WTC11 (cell line): ENCODE measurements around the gene DGUOK. TPM values are rescaled to one million over a fixed set of nuclear protein-coding genes. Genes with fewer than 3 reads are reported as not detected.
A peak's percentile ranks its signal among the peaks of the same experiment; 100 is the strongest.

ENCODE experiments used
- ATAC-seq: fragments of 200-7000 bp; cut with Tn5 transposase; 2 replicates; pipeline ENCODE4 v1.10.0; 2021; ENCODE audit warnings: mild to moderate bottlenecking, moderate library complexity
- CTCF ChIA-PET: fragments of 300-600 bp; sonication (Branson Sonifier 250); formaldehyde crosslinking; loops from one replicate; lab custom pipeline; 2021; ENCODE audit warnings: antibody characterized with exemption; lab: Charles Lee
- POLR2A ChIA-PET: fragments of 350-600 bp; sonication (Branson Sonifier 250); formaldehyde crosslinking; loops from one replicate; lab custom pipeline; 2021; ENCODE audit warnings: antibody characterized with exemption; lab: Charles Lee
- DNase-seq: peaks from one replicate; pipeline ENCODE4 v3.0.0; 2021; ENCODE audit warnings: low spot score
- H3K27ac Mint-ChIP-seq: 2 replicates; pipeline ENCODE4 v1.8.0; 2021; ENCODE audit warnings: mixed read lengths
- H3K27me3 Mint-ChIP-seq: 2 replicates; pipeline ENCODE4 v1.8.0; 2021; ENCODE audit warnings: low read depth, mild to moderate bottlenecking, moderate library complexity, mixed read lengths
- H3K36me3 Mint-ChIP-seq: 2 replicates; pipeline ENCODE4 v1.8.0; 2021; ENCODE audit warnings: mixed read lengths
- H3K4me1 Mint-ChIP-seq: 2 replicates; pipeline ENCODE4 v1.8.0; 2022; ENCODE audit warnings: mixed read lengths
- H3K4me3 Mint-ChIP-seq: 2 replicates; pipeline ENCODE4 v1.8.0; 2021; ENCODE audit warnings: mild to moderate bottlenecking, moderate library complexity, mixed read lengths
- H3K9me3 Mint-ChIP-seq: 2 replicates; pipeline ENCODE4 v1.8.0; 2021; ENCODE audit warnings: mixed read lengths
- ARID4B ChIP-seq: sonication (generic); formaldehyde crosslinking; IDR thresholded peaks from 2 replicates; pipeline ENCODE4 v1.8.0; 2023; ENCODE audit warnings: missing genetic modification reagents, mild to moderate bottlenecking, borderline replicate concordance
- CREM ChIP-seq: sonication (generic); formaldehyde crosslinking; IDR thresholded peaks from 2 replicates; pipeline ENCODE4 v1.8.1; 2022; ENCODE audit warnings: mild to moderate bottlenecking, missing genetic modification reagents, moderate library complexity
- E2F1 ChIP-seq: sonication (generic); formaldehyde crosslinking; IDR thresholded peaks from 2 replicates; pipeline ENCODE4 v1.8.0; 2022; ENCODE audit warnings: mild to moderate bottlenecking, missing genetic modification reagents
- FOXJ3 ChIP-seq: sonication (generic); formaldehyde crosslinking; IDR thresholded peaks from 2 replicates; pipeline ENCODE4 v1.9.0; 2021; ENCODE audit warnings: missing genetic modification reagents, mild to moderate bottlenecking, borderline replicate concordance
- FOXP1 ChIP-seq: sonication (generic); formaldehyde crosslinking; IDR thresholded peaks from 2 replicates; pipeline ENCODE4 v1.8.0; 2022; ENCODE audit warnings: missing genetic modification reagents, mild to moderate bottlenecking, moderate library complexity, borderline replicate concordance
- JAZF1 ChIP-seq: fragments of 250-450 bp; sonication (Bioruptor Pico); IDR thresholded peaks from 2 replicates; pipeline ENCODE4 v1.9.0; 2021; ENCODE audit warnings: moderate library complexity, mild to moderate bottlenecking, inconsistent platforms
- JUN ChIP-seq: sonication (generic); formaldehyde crosslinking; IDR thresholded peaks from 2 replicates; pipeline ENCODE4 v1.8.0; 2023; ENCODE audit warnings: mild to moderate bottlenecking, missing genetic modification reagents
- MLX ChIP-seq: sonication (generic); formaldehyde crosslinking; IDR thresholded peaks from 2 replicates; pipeline ENCODE4 v1.8.1; 2023; ENCODE audit warnings: mild to moderate bottlenecking, missing genetic modification reagents, moderate library complexity
- NFATC4 ChIP-seq: fragments of 250-450 bp; sonication (Bioruptor Pico); IDR thresholded peaks from 2 replicates; pipeline ENCODE4 v1.9.0; 2021; ENCODE audit warnings: mild to moderate bottlenecking
- NFE2L1 ChIP-seq: sonication (generic); formaldehyde crosslinking; IDR thresholded peaks from 2 replicates; pipeline ENCODE4 v1.8.1; 2023; ENCODE audit warnings: missing genetic modification reagents
- NR3C1 ChIP-seq: sonication (generic); formaldehyde crosslinking; conservative IDR thresholded peaks from 2 replicates; pipeline ENCODE4 v1.8.1; 2023; ENCODE audit warnings: low read depth, mild to moderate bottlenecking, missing genetic modification reagents
- OVOL2 ChIP-seq: fragments of 250-450 bp; sonication (Bioruptor Pico); IDR thresholded peaks from 2 replicates; pipeline ENCODE4 v1.9.0; 2021; ENCODE audit warnings: mild to moderate bottlenecking, borderline replicate concordance
- SMAD3 ChIP-seq: sonication (generic); formaldehyde crosslinking; IDR thresholded peaks from 2 replicates; pipeline ENCODE4 v1.8.0; 2022; ENCODE audit warnings: missing genetic modification reagents, mild to moderate bottlenecking, borderline replicate concordance
- SMAD4 ChIP-seq: sonication (generic); formaldehyde crosslinking; IDR thresholded peaks from 2 replicates; pipeline ENCODE4 v1.8.0; 2022; ENCODE audit warnings: mild to moderate bottlenecking, missing genetic modification reagents
- ZNF317 ChIP-seq: sonication (generic); formaldehyde crosslinking; IDR thresholded peaks from 2 replicates; pipeline ENCODE4 v1.8.1; 2023; ENCODE audit warnings: low read depth, mild to moderate bottlenecking, moderate library complexity, missing genetic modification reagents, borderline replicate concordance
- ZNF396 ChIP-seq: fragments of 250-450 bp; sonication (Bioruptor Pico); IDR thresholded peaks from 2 replicates; pipeline ENCODE4 v1.8.0; 2021; ENCODE audit warnings: mild to moderate bottlenecking, moderate library complexity, borderline replicate concordance
- ZNF416 ChIP-seq: fragments of 250-450 bp; sonication (Bioruptor Pico); IDR thresholded peaks from 2 replicates; pipeline ENCODE4 v1.9.0; 2021; ENCODE audit warnings: mild to moderate bottlenecking, inconsistent platforms
- total RNA-seq: library from RNA; stranded (reverse); gene quantifications from 3 replicates; pipeline ENCODE4 v1.2.3, GENCODE V29; 2021
- TF ChIP-seq, protein P1 (sequence below): fragments of 200-600 bp; IDR thresholded peaks from 2 replicates; pipeline ENCODE4 v1.8.0; 2022; ENCODE audit warnings: antibody characterized with exemption
- TF ChIP-seq, protein P2 (sequence below): sonication (generic); formaldehyde crosslinking; IDR thresholded peaks from 2 replicates; pipeline ENCODE4 v1.8.1; 2022; ENCODE audit warnings: missing genetic modification reagents, borderline replicate concordance
- TF ChIP-seq, protein P3 (sequence below): sonication (generic); formaldehyde crosslinking; IDR thresholded peaks from 2 replicates; pipeline ENCODE4 v1.8.1; 2023; ENCODE audit warnings: mild to moderate bottlenecking, missing genetic modification reagents, moderate library complexity
- TF ChIP-seq, protein P4 (sequence below): fragments of 250-450 bp; sonication (Bioruptor Pico); IDR thresholded peaks from 2 replicates; pipeline ENCODE4 v1.9.0; 2021; ENCODE audit warnings: moderate library complexity, mild to moderate bottlenecking, inconsistent platforms, borderline replicate concordance
- TF ChIP-seq, protein P5 (sequence below): sonication (generic); formaldehyde crosslinking; IDR thresholded peaks from 2 replicates; pipeline ENCODE4 v1.8.0; 2022; ENCODE audit warnings: mild to moderate bottlenecking, missing genetic modification reagents

The DGUOK gene
- total RNA-seq, 1 experiment from 2014 or later: 105 TPM

DNA sequence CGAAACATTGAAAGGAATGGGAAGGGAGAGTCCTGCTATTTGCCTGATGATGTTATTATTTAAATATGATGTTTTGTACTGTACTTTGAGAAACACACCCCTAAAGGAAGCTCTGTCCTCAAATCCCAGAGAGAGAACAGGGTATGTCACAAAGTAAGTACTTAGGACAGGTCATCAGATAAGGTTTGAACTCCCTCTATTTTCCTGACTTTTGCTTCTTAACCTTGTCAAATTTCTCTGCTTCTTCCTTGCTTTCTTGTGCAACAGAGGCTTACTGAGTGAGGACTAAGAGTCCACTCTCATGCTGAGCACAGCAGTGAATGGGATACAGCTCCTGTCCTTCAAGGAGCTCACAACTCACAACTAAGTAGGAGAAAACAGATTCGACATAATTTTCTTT, 3.7 kb downstream of the DGUOK start:
- Mint-ChIP-seq H3K27me3 (no peaks in the 10 kb centered on the region), H3K4me1 (peaks cover 26% of the 10 kb centered on the region), H3K27ac (no peak overlapping the region), H3K9me3 (no peaks in the 10 kb centered on the region), H3K4me3 (no peak overlapping the region), H3K36me3 (peaks cover 4% of the 10 kb centered on the region; the same call in 1 of the 2 replicates)
- DNase-seq (no peak), ATAC-seq (no peak)
- ChIA-PET CTCF (interaction anchor here (0.6 to 1.0 kb wide), 2 partner anchors 9 to 221 kb away, joined by 3 to 4 read pairs; no protein-coding TSS in a partner anchor), POLR2A (no interaction called here)
- TF ChIP-seq SMAD3: no peak
- no peak for TF ChIP-seq NR3C1 (CRISPR knock-in tag)
- no peak for TF ChIP-seq FOXJ3
- TF ChIP-seq FOXP1 (CRISPR knock-in tag): no peak
- TF ChIP-seq, protein P1, sequence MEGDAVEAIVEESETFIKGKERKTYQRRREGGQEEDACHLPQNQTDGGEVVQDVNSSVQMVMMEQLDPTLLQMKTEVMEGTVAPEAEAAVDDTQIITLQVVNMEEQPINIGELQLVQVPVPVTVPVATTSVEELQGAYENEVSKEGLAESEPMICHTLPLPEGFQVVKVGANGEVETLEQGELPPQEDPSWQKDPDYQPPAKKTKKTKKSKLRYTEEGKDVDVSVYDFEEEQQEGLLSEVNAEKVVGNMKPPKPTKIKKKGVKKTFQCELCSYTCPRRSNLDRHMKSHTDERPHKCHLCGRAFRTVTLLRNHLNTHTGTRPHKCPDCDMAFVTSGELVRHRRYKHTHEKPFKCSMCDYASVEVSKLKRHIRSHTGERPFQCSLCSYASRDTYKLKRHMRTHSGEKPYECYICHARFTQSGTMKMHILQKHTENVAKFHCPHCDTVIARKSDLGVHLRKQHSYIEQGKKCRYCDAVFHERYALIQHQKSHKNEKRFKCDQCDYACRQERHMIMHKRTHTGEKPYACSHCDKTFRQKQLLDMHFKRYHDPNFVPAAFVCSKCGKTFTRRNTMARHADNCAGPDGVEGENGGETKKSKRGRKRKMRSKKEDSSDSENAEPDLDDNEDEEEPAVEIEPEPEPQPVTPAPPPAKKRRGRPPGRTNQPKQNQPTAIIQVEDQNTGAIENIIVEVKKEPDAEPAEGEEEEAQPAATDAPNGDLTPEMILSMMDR: no peak
- TF ChIP-seq JAZF1 (CRISPR knock-in tag): no peak
- TF ChIP-seq NFE2L1: no peak
- no peak for TF ChIP-seq CREM (CRISPR knock-in tag)
- no peak for TF ChIP-seq SMAD4 (CRISPR knock-in tag)
- TF ChIP-seq, protein P2, sequence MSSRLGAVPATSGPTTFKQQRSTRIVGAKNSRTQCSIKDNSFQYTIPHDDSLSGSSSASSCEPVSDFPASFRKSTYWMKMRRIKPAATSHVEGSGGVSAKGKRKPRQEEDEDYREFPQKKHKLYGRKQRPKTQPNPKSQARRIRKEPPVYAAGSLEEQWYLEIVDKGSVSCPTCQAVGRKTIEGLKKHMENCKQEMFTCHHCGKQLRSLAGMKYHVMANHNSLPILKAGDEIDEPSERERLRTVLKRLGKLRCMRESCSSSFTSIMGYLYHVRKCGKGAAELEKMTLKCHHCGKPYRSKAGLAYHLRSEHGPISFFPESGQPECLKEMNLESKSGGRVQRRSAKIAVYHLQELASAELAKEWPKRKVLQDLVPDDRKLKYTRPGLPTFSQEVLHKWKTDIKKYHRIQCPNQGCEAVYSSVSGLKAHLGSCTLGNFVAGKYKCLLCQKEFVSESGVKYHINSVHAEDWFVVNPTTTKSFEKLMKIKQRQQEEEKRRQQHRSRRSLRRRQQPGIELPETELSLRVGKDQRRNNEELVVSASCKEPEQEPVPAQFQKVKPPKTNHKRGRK (CRISPR knock-in tag): no peak
- TF ChIP-seq OVOL2: no peak
- TF ChIP-seq, protein P3, sequence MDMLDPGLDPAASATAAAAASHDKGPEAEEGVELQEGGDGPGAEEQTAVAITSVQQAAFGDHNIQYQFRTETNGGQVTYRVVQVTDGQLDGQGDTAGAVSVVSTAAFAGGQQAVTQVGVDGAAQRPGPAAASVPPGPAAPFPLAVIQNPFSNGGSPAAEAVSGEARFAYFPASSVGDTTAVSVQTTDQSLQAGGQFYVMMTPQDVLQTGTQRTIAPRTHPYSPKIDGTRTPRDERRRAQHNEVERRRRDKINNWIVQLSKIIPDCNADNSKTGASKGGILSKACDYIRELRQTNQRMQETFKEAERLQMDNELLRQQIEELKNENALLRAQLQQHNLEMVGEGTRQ (CRISPR knock-in tag): no peak
- TF ChIP-seq ZNF317: no peak
- no peak for TF ChIP-seq ZNF416 (CRISPR knock-in tag)
- TF ChIP-seq JUN (CRISPR knock-in tag): no peak
- no peak for TF ChIP-seq NFATC4 (CRISPR knock-in tag)
- no peak for TF ChIP-seq ZNF396
- TF ChIP-seq MLX (CRISPR knock-in tag): no peak

DNA sequence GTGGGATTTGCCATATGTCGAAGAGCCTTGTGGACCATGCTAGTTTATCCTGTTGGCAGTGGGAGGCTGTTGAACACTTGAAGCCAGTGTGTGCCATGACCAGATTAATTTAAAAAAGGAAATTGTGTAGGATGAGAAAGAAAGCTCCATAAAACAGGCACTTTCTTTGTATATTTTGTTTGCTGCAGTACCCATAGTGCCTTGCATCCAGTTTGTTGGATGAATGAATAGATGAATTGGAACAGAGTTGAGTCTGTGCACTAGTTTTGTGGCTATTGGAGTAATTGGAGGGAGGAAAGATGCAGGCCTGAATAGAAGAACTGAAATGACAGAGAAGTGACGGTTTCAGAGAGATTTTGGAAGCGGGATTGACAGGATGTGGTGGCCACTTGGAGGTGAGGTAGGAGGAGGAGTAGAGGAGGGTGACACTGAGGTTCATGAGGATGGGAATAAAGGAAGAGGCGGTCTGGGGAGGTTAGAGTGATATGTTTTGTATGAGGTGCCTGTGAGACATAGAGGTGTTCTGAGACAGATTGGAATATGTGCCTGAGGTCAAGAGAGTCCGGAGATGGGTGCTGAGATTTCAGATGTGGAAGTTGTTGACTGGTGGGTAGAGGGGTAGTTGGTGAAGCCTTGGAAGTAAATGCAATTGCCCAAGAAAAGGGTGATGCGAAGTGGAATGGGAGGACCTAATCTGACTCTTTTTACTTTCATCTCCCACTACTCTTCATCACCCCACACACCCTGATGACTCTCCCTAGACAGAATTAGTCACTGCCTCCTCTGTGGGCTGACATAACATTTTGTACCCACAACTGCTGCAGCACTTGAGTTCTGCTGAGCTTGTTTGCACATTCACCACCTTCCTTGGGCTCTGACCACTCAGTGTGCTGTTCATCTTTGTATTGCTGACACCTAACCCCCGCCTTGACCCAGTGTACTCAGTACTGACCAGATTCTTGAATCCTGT, 5.1 kb downstream of the DGUOK start:
- no peaks in the 10 kb centered on the region for H3K27me3 Mint-ChIP-seq
- no peak overlapping the region for H3K4me3 Mint-ChIP-seq
- DNase-seq: no peak
- H3K4me1 Mint-ChIP-seq: peaks cover 19% of the 10 kb centered on the region
- ATAC-seq: no peak
- H3K9me3 Mint-ChIP-seq: no peaks in the 10 kb centered on the region
- CTCF ChIA-PET: no interaction called here
- POLR2A ChIA-PET: no interaction called here
- H3K27ac Mint-ChIP-seq: peak overlapping the region; percentile 20; the same call in 1 of the 2 replicates
- peaks cover 4% of the 10 kb centered on the region; the same call in 1 of the 2 replicates for H3K36me3 Mint-ChIP-seq
- TF ChIP-seq, protein P4, sequence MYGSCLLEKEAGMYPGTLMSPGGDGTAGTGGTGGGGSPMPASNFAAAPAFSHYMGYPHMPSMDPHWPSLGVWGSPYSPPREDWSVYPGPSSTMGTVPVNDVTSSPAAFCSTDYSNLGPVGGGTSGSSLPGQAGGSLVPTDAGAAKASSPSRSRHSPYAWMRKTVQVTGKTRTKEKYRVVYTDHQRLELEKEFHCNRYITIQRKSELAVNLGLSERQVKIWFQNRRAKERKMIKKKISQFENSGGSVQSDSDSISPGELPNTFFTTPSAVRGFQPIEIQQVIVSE (CRISPR knock-in tag): no peak
- no peak for TF ChIP-seq E2F1 (CRISPR knock-in tag)
- TF ChIP-seq ARID4B (CRISPR knock-in tag): no peak
- TF ChIP-seq NR3C1 (CRISPR knock-in tag): no peak
- TF ChIP-seq, protein P5, sequence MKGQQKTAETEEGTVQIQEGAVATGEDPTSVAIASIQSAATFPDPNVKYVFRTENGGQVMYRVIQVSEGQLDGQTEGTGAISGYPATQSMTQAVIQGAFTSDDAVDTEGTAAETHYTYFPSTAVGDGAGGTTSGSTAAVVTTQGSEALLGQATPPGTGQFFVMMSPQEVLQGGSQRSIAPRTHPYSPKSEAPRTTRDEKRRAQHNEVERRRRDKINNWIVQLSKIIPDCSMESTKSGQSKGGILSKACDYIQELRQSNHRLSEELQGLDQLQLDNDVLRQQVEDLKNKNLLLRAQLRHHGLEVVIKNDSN (CRISPR knock-in tag): no peak
- TF ChIP-seq OVOL2: no peak
